DND-41 (cell line): Measurements from ENCODE around the gene PIK3AP1.

Experiments used
- EZH2 ChIP-seq: IDR thresholded peaks from 3 replicates; pipeline ENCODE4 v1.6.1; 2012; ENCODE audit warnings: borderline replicate concordance, low read depth, mild to moderate bottlenecking, moderate library complexity, low read length, inconsistent platforms; ENCODE audit not compliant: severe bottlenecking
- TF ChIP-seq, protein P1 (sequence below): IDR thresholded peaks from 2 replicates; pipeline ENCODE4 v1.5.1; 2012; ENCODE audit warnings: borderline replicate concordance, low read length, moderate library complexity, mild to moderate bottlenecking; ENCODE audit not compliant: poor library complexity, severe bottlenecking; ENCODE audit errors: extremely low read depth

DNA sequence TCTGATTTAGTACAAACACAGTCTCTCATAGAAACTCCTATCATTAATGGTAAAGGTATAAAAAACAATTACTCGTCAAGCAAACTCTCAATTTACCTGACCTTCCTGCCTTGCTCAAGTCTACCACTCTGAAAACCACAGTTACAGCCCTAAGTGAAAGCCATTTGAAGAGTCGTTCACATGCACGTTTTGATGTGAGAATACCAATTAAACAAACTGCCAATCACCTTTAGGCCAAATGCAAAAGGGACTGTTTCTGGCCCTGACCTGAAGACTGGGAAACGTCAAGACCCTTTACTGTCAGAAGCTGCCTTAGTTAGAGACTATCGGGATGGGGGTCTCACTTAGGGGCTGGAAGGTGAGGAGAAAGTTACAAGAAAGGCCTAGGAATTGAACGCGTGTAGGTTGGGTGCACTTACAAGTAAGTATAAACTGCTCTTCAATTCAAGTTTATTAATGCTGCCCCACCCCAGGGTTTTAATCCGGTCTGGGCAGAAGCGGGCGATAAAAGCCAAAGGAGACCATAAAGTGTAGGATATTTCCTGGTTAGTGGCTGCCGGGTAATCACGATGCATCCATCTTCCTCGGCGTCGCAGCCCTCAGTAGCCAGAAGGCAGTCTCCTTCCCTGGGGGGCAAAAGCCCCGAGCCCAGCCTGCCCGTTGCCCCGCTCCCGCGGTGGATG, 134.4 kb downstream of the PIK3AP1 start:
- TF ChIP-seq, protein P1, sequence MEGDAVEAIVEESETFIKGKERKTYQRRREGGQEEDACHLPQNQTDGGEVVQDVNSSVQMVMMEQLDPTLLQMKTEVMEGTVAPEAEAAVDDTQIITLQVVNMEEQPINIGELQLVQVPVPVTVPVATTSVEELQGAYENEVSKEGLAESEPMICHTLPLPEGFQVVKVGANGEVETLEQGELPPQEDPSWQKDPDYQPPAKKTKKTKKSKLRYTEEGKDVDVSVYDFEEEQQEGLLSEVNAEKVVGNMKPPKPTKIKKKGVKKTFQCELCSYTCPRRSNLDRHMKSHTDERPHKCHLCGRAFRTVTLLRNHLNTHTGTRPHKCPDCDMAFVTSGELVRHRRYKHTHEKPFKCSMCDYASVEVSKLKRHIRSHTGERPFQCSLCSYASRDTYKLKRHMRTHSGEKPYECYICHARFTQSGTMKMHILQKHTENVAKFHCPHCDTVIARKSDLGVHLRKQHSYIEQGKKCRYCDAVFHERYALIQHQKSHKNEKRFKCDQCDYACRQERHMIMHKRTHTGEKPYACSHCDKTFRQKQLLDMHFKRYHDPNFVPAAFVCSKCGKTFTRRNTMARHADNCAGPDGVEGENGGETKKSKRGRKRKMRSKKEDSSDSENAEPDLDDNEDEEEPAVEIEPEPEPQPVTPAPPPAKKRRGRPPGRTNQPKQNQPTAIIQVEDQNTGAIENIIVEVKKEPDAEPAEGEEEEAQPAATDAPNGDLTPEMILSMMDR: no peak
- no peak for TF ChIP-seq EZH2
